ENCODE data around the gene RBPJ.

The RBPJ gene

GRCh38 chr4:26337612-26338011 lies 16.8 kb downstream of the RBPJ start:
- TF ChIP-seq SIN3A (IDR thresholded peaks at IDR 0.05; ENCODE audit: borderline replicate concordance, insufficient read depth, low read length) (no peak), FOXP2 (optimal IDR thresholded peaks at IDR 0.05; ENCODE audit: borderline replicate concordance, extremely low read depth, extremely low read length, insufficient read depth) (no peak), TAF1 (IDR thresholded peaks at IDR 0.05; ENCODE audit: borderline replicate concordance, insufficient read depth, low read length) (no peak)
- TF ChIP-seq, protein P1, sequence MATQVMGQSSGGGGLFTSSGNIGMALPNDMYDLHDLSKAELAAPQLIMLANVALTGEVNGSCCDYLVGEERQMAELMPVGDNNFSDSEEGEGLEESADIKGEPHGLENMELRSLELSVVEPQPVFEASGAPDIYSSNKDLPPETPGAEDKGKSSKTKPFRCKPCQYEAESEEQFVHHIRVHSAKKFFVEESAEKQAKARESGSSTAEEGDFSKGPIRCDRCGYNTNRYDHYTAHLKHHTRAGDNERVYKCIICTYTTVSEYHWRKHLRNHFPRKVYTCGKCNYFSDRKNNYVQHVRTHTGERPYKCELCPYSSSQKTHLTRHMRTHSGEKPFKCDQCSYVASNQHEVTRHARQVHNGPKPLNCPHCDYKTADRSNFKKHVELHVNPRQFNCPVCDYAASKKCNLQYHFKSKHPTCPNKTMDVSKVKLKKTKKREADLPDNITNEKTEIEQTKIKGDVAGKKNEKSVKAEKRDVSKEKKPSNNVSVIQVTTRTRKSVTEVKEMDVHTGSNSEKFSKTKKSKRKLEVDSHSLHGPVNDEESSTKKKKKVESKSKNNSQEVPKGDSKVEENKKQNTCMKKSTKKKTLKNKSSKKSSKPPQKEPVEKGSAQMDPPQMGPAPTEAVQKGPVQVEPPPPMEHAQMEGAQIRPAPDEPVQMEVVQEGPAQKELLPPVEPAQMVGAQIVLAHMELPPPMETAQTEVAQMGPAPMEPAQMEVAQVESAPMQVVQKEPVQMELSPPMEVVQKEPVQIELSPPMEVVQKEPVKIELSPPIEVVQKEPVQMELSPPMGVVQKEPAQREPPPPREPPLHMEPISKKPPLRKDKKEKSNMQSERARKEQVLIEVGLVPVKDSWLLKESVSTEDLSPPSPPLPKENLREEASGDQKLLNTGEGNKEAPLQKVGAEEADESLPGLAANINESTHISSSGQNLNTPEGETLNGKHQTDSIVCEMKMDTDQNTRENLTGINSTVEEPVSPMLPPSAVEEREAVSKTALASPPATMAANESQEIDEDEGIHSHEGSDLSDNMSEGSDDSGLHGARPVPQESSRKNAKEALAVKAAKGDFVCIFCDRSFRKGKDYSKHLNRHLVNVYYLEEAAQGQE (IDR thresholded peaks at IDR 0.05; ENCODE audit: insufficient read depth in 1 of 2, low read depth in 2 of 2, low read length in 2 of 2) = no peak

DNA sequence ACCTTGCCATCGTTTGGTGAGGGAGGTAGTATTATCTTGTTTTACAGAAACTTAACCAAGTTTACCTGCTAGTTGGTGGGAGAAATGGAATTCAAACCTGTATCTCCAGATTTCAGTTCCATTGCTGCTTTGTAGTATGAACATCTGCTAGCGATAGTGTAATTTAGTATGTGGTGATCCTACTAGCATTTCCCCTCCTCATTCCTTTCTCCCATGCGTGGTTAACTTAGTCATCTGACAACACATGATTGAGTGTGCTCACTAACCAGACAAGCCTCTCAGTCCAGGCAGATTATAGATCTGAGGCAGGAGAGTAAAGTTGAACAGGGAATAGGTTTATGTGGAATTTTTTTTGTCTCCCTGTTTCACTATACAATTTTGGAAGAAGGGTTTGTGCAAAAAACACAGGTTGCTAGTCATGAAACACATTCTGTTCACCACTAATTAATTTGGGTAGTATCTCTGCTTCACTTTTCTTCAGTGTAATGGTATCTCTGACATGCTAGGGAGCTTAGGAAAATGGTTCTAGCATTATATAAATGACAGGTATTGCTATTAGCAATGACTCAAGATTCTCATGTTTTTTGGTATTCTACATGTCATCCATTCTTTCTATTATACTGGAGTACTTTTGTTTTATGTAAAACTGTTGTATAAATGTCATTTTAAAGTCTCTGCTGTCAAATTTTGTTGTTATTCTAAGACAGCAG lies 21.7 kb downstream of the RBPJ start:
- TF ChIP-seq SIN3A (IDR thresholded peaks at IDR 0.05; ENCODE audit: borderline replicate concordance, insufficient read depth, low read length) (no peak), POLR2AphosphoS5 (IDR thresholded peaks at IDR 0.05; ENCODE audit: low read depth, low read length) (no peak), FOXP2 (optimal IDR thresholded peaks at IDR 0.05; ENCODE audit: borderline replicate concordance, extremely low read depth, extremely low read length, insufficient read depth) (no peak), TAF1 (IDR thresholded peaks at IDR 0.05; ENCODE audit: borderline replicate concordance, insufficient read depth, low read length) (no peak)
- TF ChIP-seq, protein P1 (IDR thresholded peaks at IDR 0.05; ENCODE audit: insufficient read depth in 1 of 2, low read depth in 2 of 2, low read length in 2 of 2) = no peak

- TF ChIP-seq, protein P1 (IDR thresholded peaks at IDR 0.05; ENCODE audit: insufficient read depth in 1 of 2, low read depth in 2 of 2, low read length in 2 of 2) = no peak
- TF ChIP-seq SIN3A (IDR thresholded peaks at IDR 0.05; ENCODE audit: borderline replicate concordance, insufficient read depth, low read length) (no peak), POLR2AphosphoS5 (IDR thresholded peaks at IDR 0.05; ENCODE audit: low read depth, low read length) (no peak)
Measured at GRCh38 chr4:26343038-26343398, 22.2 kb downstream of the RBPJ start.

DNA sequence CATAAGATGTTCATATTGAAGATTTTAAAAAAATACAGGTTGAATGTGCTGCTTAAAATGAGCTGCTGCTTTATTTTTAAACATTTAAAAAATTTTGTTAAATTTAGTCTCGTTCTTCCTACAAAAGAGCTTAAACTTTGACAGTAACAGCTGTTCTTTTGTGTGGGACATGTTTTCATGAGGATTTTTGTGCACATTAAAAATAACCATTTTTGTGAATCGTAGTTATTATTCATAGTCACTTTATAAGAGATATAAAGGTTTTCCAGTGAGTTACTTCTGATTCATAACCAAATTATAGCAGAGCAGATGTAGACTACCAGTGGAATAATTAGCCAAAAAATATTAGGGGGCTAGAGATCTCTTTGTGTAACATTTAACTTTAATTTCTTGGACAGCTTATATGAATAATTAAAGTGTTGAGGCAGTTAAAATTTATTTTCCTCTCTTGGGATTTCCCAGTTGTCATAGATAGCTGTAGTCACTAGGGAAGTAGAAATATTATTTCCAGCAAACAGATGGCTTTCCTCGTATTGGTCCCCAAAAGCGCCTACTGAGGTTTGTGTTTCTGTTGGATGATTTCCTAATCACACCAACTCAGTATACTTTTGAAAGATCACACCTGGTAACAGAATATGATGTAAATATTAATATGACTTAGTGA lies 24.2 kb downstream of the RBPJ start:
- no peak for TF ChIP-seq POLR2AphosphoS5 (IDR thresholded peaks at IDR 0.05; ENCODE audit: low read depth, low read length)
- TF ChIP-seq SIN3A (IDR thresholded peaks at IDR 0.05; ENCODE audit: borderline replicate concordance, insufficient read depth, low read length) = no peak
- TF ChIP-seq TAF1 (IDR thresholded peaks at IDR 0.05; ENCODE audit: borderline replicate concordance, insufficient read depth, low read length) = no peak
- TF ChIP-seq FOXP2 (optimal IDR thresholded peaks at IDR 0.05; ENCODE audit: borderline replicate concordance, extremely low read depth, extremely low read length, insufficient read depth) = no peak
- TF ChIP-seq, protein P1 (IDR thresholded peaks at IDR 0.05; ENCODE audit: insufficient read depth in 1 of 2, low read depth in 2 of 2, low read length in 2 of 2) = no peak

Measured in PFSK-1 (cell line).